Mesendoderm (in vitro differentiated cells): Measurements from ENCODE around the gene IQSEC1.

ENCODE experiments used
- DNase-seq: peaks from one replicate; pipeline ENCODE4 v3.0.0; 2013
- H2AK5ac ChIP-seq: 2 replicates; pipeline ENCODE4 v1.6.1; 2013; ENCODE audit warnings: low read length, inconsistent platforms
- H2BK120ac ChIP-seq: 2 replicates; pipeline ENCODE4 v1.6.1; 2013; ENCODE audit warnings: low read depth, mild to moderate bottlenecking, low read length, moderate library complexity, mixed read lengths
- H2BK15ac ChIP-seq: replicated peaks from 2 replicates; pipeline ENCODE4 v1.6.1; 2013; ENCODE audit warnings: low read depth, mild to moderate bottlenecking, moderate library complexity
- H2BK5ac ChIP-seq: 2 replicates; pipeline ENCODE4 v1.6.1; 2013; ENCODE audit warnings: low read length, inconsistent platforms
- H3K18ac ChIP-seq: 2 replicates; pipeline ENCODE4 v1.6.1; 2013; ENCODE audit warnings: mild to moderate bottlenecking, low read length, mixed read lengths
- H3K23ac ChIP-seq: one replicate; pipeline ENCODE4 v1.6.1; 2013; ENCODE audit warnings: low read length
- H3K27ac ChIP-seq: 2 replicates; pipeline ENCODE4 v1.5.1; 2013; ENCODE audit warnings: low read depth, mild to moderate bottlenecking, inconsistent platforms, low read length, moderate library complexity
- H3K27me3 ChIP-seq: 2 replicates; pipeline ENCODE4 v1.6.1; 2013; ENCODE audit warnings: low read length, control low read depth, mild to moderate bottlenecking, inconsistent platforms; ENCODE audit not compliant: insufficient read depth, poor library complexity
- H3K36me3 ChIP-seq: 2 replicates; pipeline ENCODE4 v1.6.1; 2013; ENCODE audit warnings: low read length, inconsistent platforms; ENCODE audit not compliant: control insufficient read depth, insufficient read depth
- H3K4ac ChIP-seq: one replicate; pipeline ENCODE4 v1.6.1; 2013; ENCODE audit warnings: low read depth, mild to moderate bottlenecking, low read length, moderate library complexity
- H3K4me1 ChIP-seq: 2 replicates; pipeline ENCODE4 v1.6.1; 2013; ENCODE audit warnings: low read depth, low read length, inconsistent platforms; ENCODE audit not compliant: control insufficient read depth
- H3K4me2 ChIP-seq: 2 replicates; pipeline ENCODE4 v1.6.1; 2013; ENCODE audit warnings: low read length
- H3K4me3 ChIP-seq: 2 replicates; pipeline ENCODE4 v1.5.1; 2013; ENCODE audit warnings: mild to moderate bottlenecking, low read length
- H3K56ac ChIP-seq: one replicate; pipeline ENCODE4 v1.6.1; 2013; ENCODE audit warnings: low read length
- H3K79me1 ChIP-seq: 2 replicates; pipeline ENCODE4 v1.6.1; 2013; ENCODE audit warnings: low read length, inconsistent platforms
- H3K79me2 ChIP-seq: 2 replicates; pipeline ENCODE4 v1.6.1; 2013; ENCODE audit warnings: mild to moderate bottlenecking, low read length; ENCODE audit not compliant: control insufficient read depth, insufficient read depth
- H3K9ac ChIP-seq: 2 replicates; pipeline ENCODE4 v1.6.1; 2013; ENCODE audit warnings: low read length, inconsistent platforms
- H4K5ac ChIP-seq: one replicate; pipeline ENCODE4 v1.6.1; 2013; ENCODE audit warnings: low read length
- H4K8ac ChIP-seq: one replicate; pipeline ENCODE4 v1.6.1; 2013; ENCODE audit warnings: low read depth, mild to moderate bottlenecking, control low read depth, low read length, moderate library complexity
- WGBS: extraction: QIAGEN DNeasy Blood & Tissue Kit; methylation state at CpG from one replicate; pipeline ENCODE4 v1.1.7; 2013; ENCODE audit warnings: low lambda C conversion rate, missing lambda C conversion rate; ENCODE audit not compliant: insufficient coverage; ENCODE audit errors: extremely low coverage; 5-methylcytosine and 5-hydroxymethylcytosine counted together

The IQSEC1 gene

GRCh38 chr3:12990306-12990705 is 82.9 kb downstream of the IQSEC1 start:
- no peaks in the 10 kb centered on the region for H3K27me3 ChIP-seq
- no peak for DNase-seq
- H3K27ac ChIP-seq: no peak overlapping the region
- H3K18ac ChIP-seq: no peak overlapping the region
- H3K9ac ChIP-seq: no peak overlapping the region
- H3K4me3 ChIP-seq: no peak overlapping the region
- H3K56ac ChIP-seq: no peak overlapping the region
- H3K79me1 ChIP-seq: no peaks in the 10 kb centered on the region
- no peak overlapping the region for H4K8ac ChIP-seq
- H2BK5ac ChIP-seq: no peak overlapping the region
- no peak overlapping the region for H3K23ac ChIP-seq
- H3K79me2 ChIP-seq: no peaks in the 10 kb centered on the region
- H2AK5ac ChIP-seq: no peak overlapping the region
- H3K36me3 ChIP-seq: no peaks in the 10 kb centered on the region
- H3K4me1 ChIP-seq: no peaks in the 10 kb centered on the region
- no peak overlapping the region for H3K4ac ChIP-seq
- no peak overlapping the region for H2BK15ac ChIP-seq
- WGBS: no CpG with 5 or more reads among the region's 5 CpGs
- no peak overlapping the region for H2BK120ac ChIP-seq
- H4K5ac ChIP-seq: no peak overlapping the region
- H3K4me2 ChIP-seq: no peak overlapping the region

DNA sequence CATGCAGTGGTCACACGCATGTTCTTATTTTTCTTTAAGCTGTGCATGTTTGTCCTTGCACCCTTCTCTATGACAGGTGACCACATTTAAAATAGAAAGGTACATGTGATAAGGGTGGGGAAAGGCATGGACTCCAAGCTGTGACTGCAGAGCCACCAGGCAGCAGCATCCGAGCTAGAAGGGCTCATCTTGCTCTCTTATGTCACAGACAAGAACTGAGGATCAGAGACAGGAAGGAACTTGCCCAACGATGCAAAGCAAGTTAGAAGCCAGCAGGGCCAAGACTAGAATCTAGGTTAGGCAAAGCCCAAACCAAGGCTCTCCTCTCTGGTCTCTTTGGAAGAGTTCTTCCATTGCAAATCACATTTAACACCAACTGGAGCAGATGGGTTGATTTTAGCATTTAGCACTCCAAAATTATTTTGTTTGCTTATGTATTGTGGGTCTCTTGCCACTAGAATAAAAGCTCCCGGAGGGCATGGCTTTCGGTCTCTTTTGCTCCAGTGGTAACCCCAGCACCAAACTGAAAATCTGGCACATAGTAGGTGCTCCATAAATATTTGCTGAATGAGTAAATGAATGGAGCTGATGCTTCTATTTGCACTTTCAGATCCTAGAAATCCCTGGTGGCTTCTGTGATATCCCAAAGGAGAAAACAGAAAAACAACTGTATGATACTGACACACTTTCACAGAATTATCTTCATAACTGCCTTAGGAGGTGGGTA is 84.3 kb downstream of the IQSEC1 start:
- no peak overlapping the region for H3K4me2 ChIP-seq
- H3K4ac ChIP-seq: no peak overlapping the region
- no peak overlapping the region for H2BK15ac ChIP-seq
- H4K8ac ChIP-seq: no peak overlapping the region
- no peak overlapping the region for H2AK5ac ChIP-seq
- no peaks in the 10 kb centered on the region for H3K36me3 ChIP-seq
- H2BK120ac ChIP-seq: no peak overlapping the region
- no peak overlapping the region for H3K23ac ChIP-seq
- no peak overlapping the region for H4K5ac ChIP-seq
- H3K27me3 ChIP-seq: no peaks in the 10 kb centered on the region
- no peak overlapping the region for H2BK5ac ChIP-seq
- H3K9ac ChIP-seq: no peak overlapping the region
- no peaks in the 10 kb centered on the region for H3K4me1 ChIP-seq
- WGBS: no CpG with 5 or more reads among the region's 5 CpGs
- no peak overlapping the region for H3K56ac ChIP-seq
- H3K79me1 ChIP-seq: no peaks in the 10 kb centered on the region
- H3K18ac ChIP-seq: no peak overlapping the region
- DNase-seq: no peak
- no peak overlapping the region for H3K27ac ChIP-seq
- no peak overlapping the region for H3K4me3 ChIP-seq
- H3K79me2 ChIP-seq: no peaks in the 10 kb centered on the region

- no peak overlapping the region for H2AK5ac ChIP-seq
- no peak overlapping the region for H3K27ac ChIP-seq
- no peaks in the 10 kb centered on the region for H3K27me3 ChIP-seq
- no CpG with 5 or more reads among the region's 5 CpGs for WGBS
- H3K4ac ChIP-seq: no peak overlapping the region
- no peak overlapping the region for H4K5ac ChIP-seq
- H3K79me2 ChIP-seq: no peaks in the 10 kb centered on the region
- H3K9ac ChIP-seq: no peak overlapping the region
- H3K4me2 ChIP-seq: no peak overlapping the region
- H3K36me3 ChIP-seq: no peaks in the 10 kb centered on the region
- no peak overlapping the region for H4K8ac ChIP-seq
- no peaks in the 10 kb centered on the region for H3K79me1 ChIP-seq
- H2BK5ac ChIP-seq: no peak overlapping the region
- H3K23ac ChIP-seq: no peak overlapping the region
- H2BK15ac ChIP-seq: no peak overlapping the region
- no peak overlapping the region for H3K18ac ChIP-seq
- H2BK120ac ChIP-seq: no peak overlapping the region
- no peak overlapping the region for H3K4me3 ChIP-seq
- no peak overlapping the region for H3K56ac ChIP-seq
- no peaks in the 10 kb centered on the region for H3K4me1 ChIP-seq
- DNase-seq: no peak
Observed at GRCh38 chr3:12987602-12988001, 85.6 kb downstream of the IQSEC1 start.

DNA sequence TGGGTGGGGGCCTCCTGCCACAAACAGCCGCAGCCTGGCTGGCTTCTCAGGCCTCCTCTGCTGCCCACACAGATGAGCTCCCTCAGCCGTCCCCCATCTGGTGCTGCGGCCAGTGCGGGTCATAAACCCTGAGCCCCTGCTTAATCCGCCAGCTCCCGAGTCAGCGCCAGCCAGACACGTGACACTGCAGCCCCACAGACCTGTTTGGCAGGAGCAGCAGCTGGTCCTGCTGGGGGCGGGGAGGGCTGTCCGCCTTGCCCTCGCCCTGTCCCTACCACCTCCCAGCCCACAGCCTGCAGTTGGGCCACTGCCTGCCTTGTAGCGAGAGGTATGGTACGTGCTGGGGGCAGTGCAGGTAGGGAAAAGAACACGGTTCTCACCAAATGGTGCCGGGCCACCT is 86.2 kb downstream of the IQSEC1 start:
- WGBS: no CpG with 5 or more reads among the region's 15 CpGs

GRCh38 chr3:12986521-12986920 is 86.7 kb downstream of the IQSEC1 start:
- H3K4me1 ChIP-seq: no peaks in the 10 kb centered on the region
- H4K5ac ChIP-seq: no peak overlapping the region
- H2BK120ac ChIP-seq: no peak overlapping the region
- H3K4me2 ChIP-seq: no peak overlapping the region
- no peak overlapping the region for H3K4me3 ChIP-seq
- no peaks in the 10 kb centered on the region for H3K79me1 ChIP-seq
- H3K4ac ChIP-seq: no peak overlapping the region
- H3K36me3 ChIP-seq: no peaks in the 10 kb centered on the region
- no peak overlapping the region for H2BK15ac ChIP-seq
- H3K23ac ChIP-seq: no peak overlapping the region
- H2BK5ac ChIP-seq: no peak overlapping the region
- no peak overlapping the region for H4K8ac ChIP-seq
- WGBS: no CpG with 5 or more reads among the region's 11 CpGs
- no peak for DNase-seq
- no peak overlapping the region for H3K18ac ChIP-seq
- H3K9ac ChIP-seq: no peak overlapping the region
- H2AK5ac ChIP-seq: no peak overlapping the region
- H3K27ac ChIP-seq: no peak overlapping the region
- H3K79me2 ChIP-seq: no peaks in the 10 kb centered on the region
- peak overlapping the region; percentile 34 for H3K56ac ChIP-seq
- no peaks in the 10 kb centered on the region for H3K27me3 ChIP-seq

More for the DNA sequence above, 86.2 kb downstream of the IQSEC1 start:
- Histone ChIP-seq H3K9ac (no peak overlapping the region), H3K27ac (no peak overlapping the region), H4K8ac (no peak overlapping the region), H2BK120ac (no peak overlapping the region), H3K4me2 (no peak overlapping the region), H3K36me3 (no peaks in the 10 kb centered on the region), H2BK15ac (no peak overlapping the region), H3K23ac (no peak overlapping the region), H3K27me3 (no peaks in the 10 kb centered on the region), H3K4me1 (no peaks in the 10 kb centered on the region), H3K56ac (peak overlapping the region; percentile 52), H4K5ac (no peak overlapping the region), H3K4ac (no peak overlapping the region), H3K18ac (no peak overlapping the region), H2AK5ac (no peak overlapping the region), H3K79me2 (no peaks in the 10 kb centered on the region), H3K4me3 (no peak overlapping the region), H2BK5ac (no peak overlapping the region), H3K79me1 (no peaks in the 10 kb centered on the region)
- no peak for DNase-seq

GRCh38 chr3:12986031-12986430 is 87.2 kb downstream of the IQSEC1 start:
- H2BK15ac ChIP-seq: no peak overlapping the region
- no peak overlapping the region for H2BK5ac ChIP-seq
- no peak overlapping the region for H3K56ac ChIP-seq
- H2BK120ac ChIP-seq: no peak overlapping the region
- WGBS: no CpG with 5 or more reads among the region's 8 CpGs
- H3K9ac ChIP-seq: no peak overlapping the region
- no peak overlapping the region for H4K5ac ChIP-seq
- H3K4ac ChIP-seq: no peak overlapping the region
- no peak overlapping the region for H3K4me2 ChIP-seq
- no peak overlapping the region for H3K4me3 ChIP-seq
- no peak overlapping the region for H3K27ac ChIP-seq
- H3K27me3 ChIP-seq: no peaks in the 10 kb centered on the region
- H3K79me2 ChIP-seq: no peaks in the 10 kb centered on the region
- no peaks in the 10 kb centered on the region for H3K36me3 ChIP-seq
- H3K79me1 ChIP-seq: no peaks in the 10 kb centered on the region
- no peak overlapping the region for H2AK5ac ChIP-seq
- no peak overlapping the region for H4K8ac ChIP-seq
- no peak overlapping the region for H3K23ac ChIP-seq
- H3K18ac ChIP-seq: no peak overlapping the region
- no peak for DNase-seq
- H3K4me1 ChIP-seq: no peaks in the 10 kb centered on the region
